ENCODE results near the gene FAM98B. TPM values are rescaled to one million over a fixed set of nuclear protein-coding genes. Genes with fewer than 3 reads are reported as not detected.

The FAM98B gene
- total and polyA plus RNA-seq, 4 donors, result 9.6 to 33.4 (median 19.9) TPM

DNA sequence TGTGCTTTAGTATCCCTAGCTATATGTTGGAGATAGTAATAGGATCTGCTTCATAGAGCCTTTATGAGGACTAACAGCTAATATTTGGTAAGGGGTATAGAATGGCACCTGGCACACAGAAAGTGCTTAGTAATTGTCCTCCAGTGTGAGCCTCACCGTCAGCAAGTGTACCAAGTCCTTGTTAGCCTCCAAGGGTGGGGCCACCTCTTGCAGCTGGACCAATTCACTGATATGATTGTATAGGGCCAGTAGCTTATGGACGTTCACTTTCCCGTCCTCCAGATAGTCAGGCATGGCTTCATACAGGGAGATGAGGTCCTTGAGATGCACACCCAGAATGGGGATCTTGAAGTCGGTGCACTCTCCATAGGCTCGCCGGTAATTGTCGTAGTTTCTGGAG lies 53.6 kb downstream of the FAM98B start:
- Histone ChIP-seq H3K9me3 (ENCODE audit: control insufficient read depth, low read length) (no peaks in the 10 kb centered on the region), H3K4me1 (ENCODE audit: control insufficient read depth in 1 of 2, insufficient read depth in 2 of 2, low read length in 2 of 2) (peaks cover 3% of the 10 kb centered on the region in 2 donors), H3K27ac (ENCODE audit: low read depth in 1 of 2, low read length in 2 of 2) (no peak overlapping the region), H3K27me3 (ENCODE audit: control insufficient read depth in 1 of 2, insufficient read depth in 2 of 2, low read length in 1 of 2) (no peaks in the 10 kb centered on the region), H3K4me3 (ENCODE audit: low read length in 2 of 2) (no peak overlapping the region), H3K36me3 (ENCODE audit: control insufficient read depth in 1 of 2, insufficient read depth in 2 of 2, low read length in 1 of 2) (no peaks in the 10 kb centered on the region)
- ATAC-seq (ENCODE audit: low FRiP score) (no peak), DNase-seq (no peak)
- WGBS, 2 donors, result 90 to 96% methylated on average over 7 of the region's 7 CpGs
- intact Hi-C loops (cut with DNase I), result no loop called here

DNA sequence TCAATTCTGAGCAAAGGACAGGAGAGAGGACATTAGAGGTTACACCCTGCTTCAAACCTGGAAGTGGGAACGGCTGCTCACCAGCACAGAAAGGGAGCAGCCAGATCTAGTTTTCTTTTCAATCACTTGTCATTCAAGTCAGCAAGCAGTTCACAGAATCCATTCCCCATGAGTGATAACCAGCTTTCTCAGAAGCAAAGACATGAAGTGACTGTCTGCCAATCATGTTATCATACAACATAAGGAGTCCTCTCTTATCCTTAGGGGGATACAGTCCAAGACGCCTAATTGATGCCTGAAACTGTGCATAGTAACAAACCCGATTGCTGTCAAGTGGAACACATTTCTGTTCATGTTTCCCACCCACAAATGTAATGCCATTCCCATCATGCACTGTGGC lies 54.7 kb downstream of the FAM98B start:
- WGBS, 2 donors, result 67 to 70% methylated on average over 3 of the region's 3 CpGs
- Histone ChIP-seq H3K4me3 (ENCODE audit: low read length in 2 of 2) (no peak overlapping the region), H3K27me3 (ENCODE audit: control insufficient read depth in 1 of 2, insufficient read depth in 2 of 2, low read length in 1 of 2) (no peaks in the 10 kb centered on the region), H3K4me1 (ENCODE audit: control insufficient read depth in 1 of 2, insufficient read depth in 2 of 2, low read length in 2 of 2) (peaks cover 3% of the 10 kb centered on the region in 2 donors), H3K36me3 (ENCODE audit: control insufficient read depth in 1 of 2, insufficient read depth in 2 of 2, low read length in 1 of 2) (no peaks in the 10 kb centered on the region), H3K9me3 (ENCODE audit: control insufficient read depth, low read length) (no peaks in the 10 kb centered on the region), H3K27ac (ENCODE audit: low read depth in 1 of 2, low read length in 2 of 2) (no peak overlapping the region)
- DNase-seq, result no peak
- ATAC-seq (ENCODE audit: low FRiP score), result no peak
- intact Hi-C loops (cut with DNase I), result no loop called here

- DNase-seq (no peak), ATAC-seq (ENCODE audit: low FRiP score) (no peak)
- H3K9me3 ChIP-seq (ENCODE audit: control insufficient read depth, low read length), result no peaks in the 10 kb centered on the region
- no peaks in the 10 kb centered on the region for H3K27me3 ChIP-seq (ENCODE audit: control insufficient read depth in 1 of 2, insufficient read depth in 2 of 2, low read length in 1 of 2)
- peaks cover 3% of the 10 kb centered on the region in 2 donors for H3K4me1 ChIP-seq (ENCODE audit: control insufficient read depth in 1 of 2, insufficient read depth in 2 of 2, low read length in 2 of 2)
- no peak overlapping the region for H3K27ac ChIP-seq (ENCODE audit: low read depth in 1 of 2, low read length in 2 of 2)
- H3K36me3 ChIP-seq (ENCODE audit: control insufficient read depth in 1 of 2, insufficient read depth in 2 of 2, low read length in 1 of 2), result no peaks in the 10 kb centered on the region
- intact Hi-C loops (cut with DNase I), result no loop called here
- no peak overlapping the region for H3K4me3 ChIP-seq (ENCODE audit: low read length in 2 of 2)
- WGBS, 2 donors, result 86 to 91% methylated on average over 4 of the region's 4 CpGs
Observed at GRCh38 chr15:38509152-38509551, 55.2 kb downstream of the FAM98B start.

GRCh38 chr15:38512901-38513300 lies 59.0 kb downstream of the FAM98B start:
- WGBS, 2 donors, result 91 to 93% methylated on average over 1 of the region's 1 CpG
- Histone ChIP-seq H3K4me1 (ENCODE audit: control insufficient read depth in 1 of 2, insufficient read depth in 2 of 2, low read length in 2 of 2) (peaks cover 3% of the 10 kb centered on the region in 2 donors), H3K27ac (ENCODE audit: low read depth in 1 of 2, low read length in 2 of 2) (no peak overlapping the region), H3K27me3 (ENCODE audit: control insufficient read depth in 1 of 2, insufficient read depth in 2 of 2, low read length in 1 of 2) (peaks cover 0 to 2% of the 10 kb centered on the region in 2 donors), H3K36me3 (ENCODE audit: control insufficient read depth in 1 of 2, insufficient read depth in 2 of 2, low read length in 1 of 2) (no peaks in the 10 kb centered on the region), H3K9me3 (ENCODE audit: control insufficient read depth, low read length) (no peaks in the 10 kb centered on the region), H3K4me3 (ENCODE audit: low read length in 2 of 2) (no peak overlapping the region)
- ATAC-seq (ENCODE audit: low FRiP score) (no peak), DNase-seq (no peak)
- intact Hi-C loops (cut with DNase I), result no loop called here

GRCh38 chr15:38514601-38515000 lies 60.7 kb downstream of the FAM98B start:
- DNase-seq, result no peak
- no peak overlapping the region for H3K27ac ChIP-seq (ENCODE audit: low read depth in 1 of 2, low read length in 2 of 2)
- no peak overlapping the region for H3K4me3 ChIP-seq (ENCODE audit: low read length in 2 of 2)
- H3K27me3 ChIP-seq (ENCODE audit: control insufficient read depth in 1 of 2, insufficient read depth in 2 of 2, low read length in 1 of 2), result peaks cover 0 to 2% of the 10 kb centered on the region in 2 donors
- no peaks in the 10 kb centered on the region for H3K9me3 ChIP-seq (ENCODE audit: control insufficient read depth, low read length)
- intact Hi-C loops (cut with DNase I), result no loop called here
- 71 to 79% methylated on average over 2 of the region's 2 CpGs for WGBS, 2 donors
- peaks cover 0 to 2% of the 10 kb centered on the region in 2 donors for H3K4me1 ChIP-seq (ENCODE audit: control insufficient read depth in 1 of 2, insufficient read depth in 2 of 2, low read length in 2 of 2)
- no peaks in the 10 kb centered on the region for H3K36me3 ChIP-seq (ENCODE audit: control insufficient read depth in 1 of 2, insufficient read depth in 2 of 2, low read length in 1 of 2)
- ATAC-seq (ENCODE audit: low FRiP score), result no peak

- WGBS, 2 donors, result 83 to 85% methylated on average over 5 of the region's 5 CpGs
- no peak overlapping the region for H3K27ac ChIP-seq (ENCODE audit: low read depth in 1 of 2, low read length in 2 of 2)
- intact Hi-C loops (cut with DNase I), result no loop called here
- no peaks in the 10 kb centered on the region for H3K9me3 ChIP-seq (ENCODE audit: control insufficient read depth, low read length)
- no peak for ATAC-seq (ENCODE audit: low FRiP score)
- H3K27me3 ChIP-seq (ENCODE audit: control insufficient read depth in 1 of 2, insufficient read depth in 2 of 2, low read length in 1 of 2), result peaks cover 0 to 2% of the 10 kb centered on the region in 2 donors
- DNase-seq, result no peak
- no peak overlapping the region for H3K4me3 ChIP-seq (ENCODE audit: low read length in 2 of 2)
- H3K4me1 ChIP-seq (ENCODE audit: control insufficient read depth in 1 of 2, insufficient read depth in 2 of 2, low read length in 2 of 2), result no peaks in the 10 kb centered on the region
- H3K36me3 ChIP-seq (ENCODE audit: control insufficient read depth in 1 of 2, insufficient read depth in 2 of 2, low read length in 1 of 2), result no peaks in the 10 kb centered on the region
Observed at GRCh38 chr15:38516626-38517025, 62.7 kb downstream of the FAM98B start.

- H3K27me3 ChIP-seq (ENCODE audit: control insufficient read depth in 1 of 2, insufficient read depth in 2 of 2, low read length in 1 of 2), result peaks cover 0 to 2% of the 10 kb centered on the region in 2 donors
- WGBS, 2 donors, result 71 to 77% methylated on average over 2 of the region's 2 CpGs
- no peak for DNase-seq
- H3K9me3 ChIP-seq (ENCODE audit: control insufficient read depth, low read length), result no peaks in the 10 kb centered on the region
- H3K27ac ChIP-seq (ENCODE audit: low read depth in 1 of 2, low read length in 2 of 2), result no peak overlapping the region
- intact Hi-C loops (cut with DNase I), result no loop called here
- no peak for ATAC-seq (ENCODE audit: low FRiP score)
- no peaks in the 10 kb centered on the region for H3K4me1 ChIP-seq (ENCODE audit: control insufficient read depth in 1 of 2, insufficient read depth in 2 of 2, low read length in 2 of 2)
- H3K4me3 ChIP-seq (ENCODE audit: low read length in 2 of 2), result no peak overlapping the region
- H3K36me3 ChIP-seq (ENCODE audit: control insufficient read depth in 1 of 2, insufficient read depth in 2 of 2, low read length in 1 of 2), result no peaks in the 10 kb centered on the region
Observed at GRCh38 chr15:38517312-38517975, 63.5 kb downstream of the FAM98B start.

- no peaks in the 10 kb centered on the region for H3K36me3 ChIP-seq (ENCODE audit: control insufficient read depth in 1 of 2, insufficient read depth in 2 of 2, low read length in 1 of 2)
- WGBS, 2 donors, result 91 to 93% methylated on average over 4 of the region's 4 CpGs
- DNase-seq, result no peak
- no peaks in the 10 kb centered on the region for H3K9me3 ChIP-seq (ENCODE audit: control insufficient read depth, low read length)
- H3K27me3 ChIP-seq (ENCODE audit: control insufficient read depth in 1 of 2, insufficient read depth in 2 of 2, low read length in 1 of 2), result peaks cover 0 to 2% of the 10 kb centered on the region in 2 donors
- intact Hi-C loops (cut with DNase I), result no loop called here
- H3K4me3 ChIP-seq (ENCODE audit: low read length in 2 of 2), result no peak overlapping the region
- no peak overlapping the region for H3K27ac ChIP-seq (ENCODE audit: low read depth in 1 of 2, low read length in 2 of 2)
- H3K4me1 ChIP-seq (ENCODE audit: control insufficient read depth in 1 of 2, insufficient read depth in 2 of 2, low read length in 2 of 2), result no peaks in the 10 kb centered on the region
- no peak for ATAC-seq (ENCODE audit: low FRiP score)
Observed at GRCh38 chr15:38518084-38518483, 64.2 kb downstream of the FAM98B start.

GRCh38 chr15:38520035-38520434 lies 66.1 kb downstream of the FAM98B start:
- Histone ChIP-seq H3K27ac (ENCODE audit: low read depth in 1 of 2, low read length in 2 of 2) (no peak overlapping the region), H3K4me3 (ENCODE audit: low read length in 2 of 2) (no peak overlapping the region), H3K27me3 (ENCODE audit: control insufficient read depth in 1 of 2, insufficient read depth in 2 of 2, low read length in 1 of 2) (no peaks in the 10 kb centered on the region), H3K9me3 (ENCODE audit: control insufficient read depth, low read length) (no peaks in the 10 kb centered on the region), H3K36me3 (ENCODE audit: control insufficient read depth in 1 of 2, insufficient read depth in 2 of 2, low read length in 1 of 2) (no peaks in the 10 kb centered on the region), H3K4me1 (ENCODE audit: control insufficient read depth in 1 of 2, insufficient read depth in 2 of 2, low read length in 2 of 2) (no peaks in the 10 kb centered on the region)
- DNase-seq, result no peak
- intact Hi-C loops (cut with DNase I), result no loop called here
- WGBS, 2 donors, result 89 to 90% methylated on average over 3 of the region's 3 CpGs
- no peak for ATAC-seq (ENCODE audit: low FRiP score)
